Immature natural killer cell (primary cell): ENCODE results near the gene LMAN2. TPM values are rescaled to one million over a fixed set of nuclear protein-coding genes. Genes with fewer than 3 reads are reported as not detected.

Experiments used
- DNase-seq, 3 donors: peaks; one replicate each; pipeline ENCODE4 v3.0.0; 2022; ENCODE audit warnings: mixed read lengths in 1 of 3
- H3K27ac Mint-ChIP-seq, 6 donors: one replicate each; pipeline ENCODE4 v1.8.0; 2020; ENCODE audit warnings: mixed read lengths in 6 of 6, mild to moderate bottlenecking in 5 of 6, inconsistent platforms in 4 of 6, moderate library complexity in 3 of 6
- H3K27me3 Mint-ChIP-seq, 3 donors: one replicate each; pipeline ENCODE4 v1.8.0; 2020 to 2021; ENCODE audit warnings: low read depth in 3 of 3, mild to moderate bottlenecking in 3 of 3, mixed read lengths in 3 of 3, moderate library complexity in 3 of 3, inconsistent platforms in 1 of 3
- H3K36me3 Mint-ChIP-seq, 3 donors: one replicate each; pipeline ENCODE4 v1.8.0; 2020; ENCODE audit warnings: mixed read lengths in 3 of 3, inconsistent platforms in 2 of 3, mild to moderate bottlenecking in 2 of 3
- H3K4me1 Mint-ChIP-seq, 2 donors: one replicate each; pipeline ENCODE4 v1.8.0; 2020; ENCODE audit warnings: inconsistent platforms in 2 of 2, mild to moderate bottlenecking in 2 of 2, mixed read lengths in 2 of 2, moderate library complexity in 1 of 2
- H3K4me3 Mint-ChIP-seq, 5 donors: one replicate each; pipeline ENCODE4 v1.8.0; 2020; ENCODE audit warnings: mild to moderate bottlenecking in 5 of 5, mixed read lengths in 5 of 5, inconsistent platforms in 3 of 5, moderate library complexity in 3 of 5
- H3K9me3 Mint-ChIP-seq, 6 donors: one replicate each; pipeline ENCODE4 v1.8.0; 2020; ENCODE audit warnings: mild to moderate bottlenecking in 6 of 6, mixed read lengths in 6 of 6, inconsistent platforms in 4 of 6, moderate library complexity in 3 of 6
- polyA plus RNA-seq, 3 donors: library from polyadenylated mRNA; unstranded; fragments of 300-500 nt; fragmentation: Illumina TruSeq; gene quantifications; one replicate each; pipeline ENCODE4 v1.2.3, GENCODE V29; 2021

The LMAN2 gene
- polyA plus RNA-seq, 3 donors from 2014 or later, result 316 to 441 (median 409) TPM

DNA sequence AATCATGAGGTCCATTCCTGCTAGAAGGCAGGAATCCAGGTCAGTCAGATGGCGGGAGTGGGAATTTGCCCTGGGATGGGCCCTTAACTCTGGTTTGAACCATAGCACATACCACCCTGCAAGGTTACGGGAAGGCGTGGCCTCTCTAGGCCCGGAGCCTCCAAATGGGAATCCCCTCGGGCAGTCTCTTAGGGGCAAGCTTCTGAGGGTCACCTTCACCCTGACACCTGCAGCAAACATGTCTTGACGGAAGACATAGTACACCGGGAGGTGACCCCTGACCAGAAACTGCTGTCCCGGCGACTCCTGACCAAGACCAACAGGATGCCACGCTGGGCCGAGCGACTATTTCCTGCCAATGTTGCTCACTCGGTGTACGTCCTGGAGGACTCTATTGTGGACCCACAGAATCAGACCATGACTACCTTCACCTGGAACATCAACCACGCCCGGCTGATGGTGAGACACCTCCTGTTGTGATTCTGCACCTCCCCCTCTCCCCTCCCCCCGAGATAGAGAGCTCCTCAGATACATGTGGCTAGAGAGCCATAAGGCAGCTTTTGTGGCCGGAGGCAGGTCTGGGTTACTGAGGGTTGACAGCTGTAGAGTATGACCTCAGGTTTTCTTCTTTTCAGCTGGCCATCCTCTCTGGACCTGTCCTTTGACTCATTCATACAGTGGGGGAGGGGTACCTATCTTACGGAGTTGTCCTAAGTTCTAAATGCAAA, 46.9 kb downstream of the LMAN2 start:
- Mint-ChIP-seq H3K4me3 (peak overlapping the region; percentile 90 to 95 (median 94)), H3K36me3 (peaks cover 5 to 25% (median 19%) of the 10 kb centered on the region in 3 donors), H3K27me3 (peaks cover 16 to 35% (median 33%) of the 10 kb centered on the region in 3 donors), H3K4me1 (peaks cover 80 to 86% of the 10 kb centered on the region in 2 donors), H3K9me3 (no peaks in the 10 kb centered on the region), H3K27ac (peak overlapping the region; percentile 95 to 98 (median 96))
- DNase-seq, result peak in 1 of 3 donors; percentile 22

DNA sequence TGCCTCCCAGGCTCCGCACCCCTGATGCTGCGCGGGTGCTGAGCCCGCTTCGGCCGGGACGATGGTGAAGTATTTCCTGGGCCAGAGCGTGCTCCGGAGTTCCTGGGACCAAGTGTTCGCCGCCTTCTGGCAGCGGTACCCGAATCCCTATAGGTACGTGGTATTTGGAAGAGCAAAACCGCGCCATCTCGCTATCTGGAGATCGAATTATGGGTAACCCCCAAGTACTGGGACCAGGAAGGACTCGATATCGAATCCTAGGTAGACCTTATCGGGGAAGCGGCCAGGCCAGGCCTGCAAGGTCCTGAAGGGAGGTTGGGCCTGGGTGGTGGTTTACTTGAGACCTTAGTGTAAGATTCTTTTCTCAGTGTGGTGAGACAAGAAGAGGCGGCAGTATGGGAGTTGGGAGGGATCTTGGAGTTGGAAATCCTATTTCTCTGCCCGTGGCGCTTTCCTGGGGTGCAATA, 47.5 kb downstream of the LMAN2 start:
- no peak for DNase-seq

DNA sequence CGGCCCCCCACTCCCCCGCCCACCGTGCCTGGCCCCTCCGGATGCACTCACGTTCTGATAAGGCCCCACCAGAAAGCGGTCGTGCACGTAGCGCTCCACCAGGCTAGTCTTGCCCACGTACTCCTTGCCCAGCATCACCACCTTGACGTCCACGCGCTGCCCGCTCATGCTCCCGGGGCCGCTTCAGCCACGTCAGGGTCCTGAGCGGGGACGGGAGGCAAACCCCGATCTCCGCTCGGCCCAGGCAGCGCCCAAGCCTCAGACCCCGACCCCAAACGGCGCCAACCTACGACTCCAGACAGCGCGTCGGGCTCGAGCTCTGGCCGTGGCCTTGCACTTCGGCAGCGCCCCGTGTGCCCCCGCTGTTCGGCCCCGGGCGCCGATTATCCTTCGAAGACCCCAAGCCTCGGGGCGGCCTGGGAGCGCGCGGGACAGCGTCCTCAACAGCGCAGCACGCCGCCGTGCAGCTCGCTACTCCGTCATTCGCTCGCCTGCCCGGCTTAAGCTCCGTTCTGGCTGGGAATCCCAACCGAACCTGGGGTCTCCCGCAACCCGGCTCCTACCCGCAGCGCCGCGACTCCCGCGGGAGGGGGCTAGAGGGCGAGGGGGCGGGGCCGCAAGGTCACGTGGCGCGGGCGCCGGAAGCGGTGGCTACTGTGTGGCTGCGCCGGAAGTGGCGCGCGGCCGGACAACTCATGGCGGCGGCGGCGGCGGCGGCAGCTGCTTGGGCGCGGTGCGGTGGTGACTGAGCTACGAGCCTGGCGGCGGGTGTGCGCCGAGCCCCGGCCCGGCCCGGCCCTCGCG, 48.1 kb downstream of the LMAN2 start, which contains the start of the genes PRELID1 and RAB24:
Gene PRELID1, plus strand, starts transcription at position 679 of the 804 bp plus-strand sequence. CDS start 187 bp downstream, outside the sequence.
Gene RAB24, minus strand, starts transcription at position 599 of the 804 bp plus-strand sequence. Its CDS starts 431 bp downstream, at position 168.
- Mint-ChIP-seq H3K4me3 (peak within 1 kb of the TSS; percentile 90 to 95 (median 94)), H3K36me3 (peaks cover 5 to 25% (median 19%) of the 10 kb centered on the region in 3 donors), H3K27ac (peak within 1 kb of the TSS; percentile 95 to 98 (median 96)), H3K4me1 (peaks cover 81 to 83% of the 10 kb centered on the region in 2 donors), H3K9me3 (no peaks in the 10 kb centered on the region), H3K27me3 (peaks cover 16 to 32% (median 29%) of the 10 kb centered on the region in 3 donors)
- peak; percentile 90 to 91 (median 91) for DNase-seq

More for the DNA sequence above, 47.5 kb downstream of the LMAN2 start:
- H3K9me3 Mint-ChIP-seq, result no peaks in the 10 kb centered on the region
- H3K27me3 Mint-ChIP-seq, result peaks cover 16 to 32% (median 30%) of the 10 kb centered on the region in 3 donors
- H3K36me3 Mint-ChIP-seq, result peaks cover 5 to 25% (median 19%) of the 10 kb centered on the region in 3 donors
- H3K27ac Mint-ChIP-seq, result peak overlapping the region; percentile 95 to 98 (median 96)
- H3K4me3 Mint-ChIP-seq, result peak overlapping the region; percentile 90 to 95 (median 94)
- H3K4me1 Mint-ChIP-seq, result peaks cover 80 to 86% of the 10 kb centered on the region in 2 donors

- peak overlapping the region; percentile 89 to 98 (median 94) for H3K27ac Mint-ChIP-seq
- DNase-seq, result no peak
- peaks cover 5 to 25% (median 19%) of the 10 kb centered on the region in 3 donors for H3K36me3 Mint-ChIP-seq
- H3K4me3 Mint-ChIP-seq, result peak overlapping the region; percentile 90 to 95 (median 94)
- H3K27me3 Mint-ChIP-seq, result peaks cover 16 to 36% (median 29%) of the 10 kb centered on the region in 3 donors
- H3K4me1 Mint-ChIP-seq, result peaks cover 83 to 87% of the 10 kb centered on the region in 2 donors
- no peaks in the 10 kb centered on the region for H3K9me3 Mint-ChIP-seq
Observed at GRCh38 chr5:177302354-177303110, 48.9 kb downstream of the LMAN2 start.

DNA sequence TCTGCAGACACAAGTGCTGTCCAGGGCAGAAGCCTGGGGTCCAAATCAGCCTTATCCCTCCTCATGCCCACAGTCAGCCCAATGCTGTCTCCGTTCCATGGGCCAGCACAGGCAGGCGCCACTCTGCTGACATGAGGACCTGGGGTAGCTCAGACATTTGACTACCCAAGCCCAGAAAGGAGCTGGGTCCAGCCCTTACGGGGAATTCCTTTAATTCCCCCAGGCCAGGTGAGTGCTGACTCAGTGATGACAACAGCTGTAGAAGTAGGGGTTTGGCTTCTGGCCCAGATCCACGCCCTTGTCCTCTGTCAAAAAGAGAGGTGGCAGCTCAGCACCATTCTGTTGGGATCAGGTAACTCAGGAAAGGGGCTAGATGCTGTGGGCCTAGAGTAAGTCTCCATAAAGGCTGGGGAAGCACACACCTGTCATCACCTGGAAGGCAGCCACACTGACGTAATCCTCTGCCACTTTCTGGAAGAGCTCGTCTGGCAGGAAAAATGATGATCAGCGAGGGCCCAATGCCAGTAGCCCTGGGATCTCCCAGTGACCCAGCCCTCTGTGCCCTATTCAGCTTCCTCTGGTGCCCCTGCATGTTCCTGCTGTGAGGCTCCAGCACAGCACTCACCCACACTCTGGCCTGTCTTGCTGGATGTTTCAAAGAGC, 49.8 kb downstream of the LMAN2 start:
- peaks cover 5 to 21% (median 18%) of the 10 kb centered on the region in 3 donors for H3K36me3 Mint-ChIP-seq
- peak overlapping the region; percentile 90 to 95 (median 94) for H3K4me3 Mint-ChIP-seq
- peaks cover 16 to 38% (median 30%) of the 10 kb centered on the region in 3 donors for H3K27me3 Mint-ChIP-seq
- no peaks in the 10 kb centered on the region for H3K9me3 Mint-ChIP-seq
- H3K27ac Mint-ChIP-seq, result peak overlapping the region; percentile 89 to 98 (median 96)
- peaks cover 85 to 91% of the 10 kb centered on the region in 2 donors for H3K4me1 Mint-ChIP-seq
- no peak for DNase-seq

GRCh38 chr5:177300951-177301350, 50.5 kb downstream of the LMAN2 start:
- Mint-ChIP-seq H3K4me1 (peaks cover 85 to 91% of the 10 kb centered on the region in 2 donors), H3K9me3 (no peaks in the 10 kb centered on the region), H3K27ac (peak overlapping the region; percentile 94 to 98 (median 96)), H3K36me3 (peaks cover 7 to 18% (median 14%) of the 10 kb centered on the region in 3 donors), H3K27me3 (peaks cover 16 to 45% (median 34%) of the 10 kb centered on the region in 3 donors), H3K4me3 (peak overlapping the region; percentile 85 to 95 (median 94))
- DNase-seq, result no peak

DNA sequence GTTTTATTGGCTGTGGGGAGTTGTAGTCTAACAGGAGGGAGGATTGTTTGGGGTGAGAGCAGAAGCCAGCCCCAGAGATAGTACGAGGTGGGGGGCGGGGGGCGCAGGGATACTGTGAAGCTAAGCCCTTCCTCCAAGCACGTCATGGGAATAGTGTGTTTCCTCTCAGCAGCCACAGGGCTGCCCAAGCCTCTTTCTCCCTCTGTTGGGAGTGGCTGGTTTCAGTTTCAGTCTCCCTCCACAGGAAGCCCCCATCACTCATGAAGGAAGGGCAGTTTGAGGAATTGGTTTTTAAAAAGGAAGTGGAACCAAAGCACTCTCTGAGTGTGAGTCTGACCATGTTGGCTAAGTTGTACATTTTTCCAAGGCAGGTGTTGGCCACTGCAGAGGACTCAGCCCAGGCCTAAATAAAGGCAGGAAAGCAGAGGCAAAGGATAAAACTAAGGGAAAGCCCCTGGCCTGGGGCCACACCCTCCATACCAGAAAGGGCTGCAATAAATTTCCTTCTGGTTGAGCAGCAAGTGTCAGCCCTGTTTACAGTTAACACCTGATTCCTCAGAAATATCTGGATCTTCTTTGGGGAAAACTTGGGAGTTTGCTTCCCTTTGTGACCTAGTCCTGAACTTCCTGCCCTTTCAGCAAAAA, 51.1 kb downstream of the LMAN2 start:
- Mint-ChIP-seq H3K36me3 (peaks cover 10 to 18% (median 16%) of the 10 kb centered on the region in 3 donors), H3K9me3 (no peaks in the 10 kb centered on the region), H3K4me3 (peak overlapping the region; percentile 85 to 95 (median 94)), H3K27me3 (peaks cover 16 to 48% (median 40%) of the 10 kb centered on the region in 3 donors), H3K27ac (peak overlapping the region; percentile 94 to 98 (median 96)), H3K4me1 (peaks cover 85 to 91% of the 10 kb centered on the region in 2 donors)
- DNase-seq, result peak; percentile 82 to 84 (median 83)

- Mint-ChIP-seq H3K27ac (peak overlapping the region; percentile 92 to 98 (median 96)), H3K4me1 (peaks cover 84 to 88% of the 10 kb centered on the region in 2 donors), H3K27me3 (peaks cover 16 to 47% (median 41%) of the 10 kb centered on the region in 3 donors), H3K36me3 (peaks cover 8 to 16% (median 14%) of the 10 kb centered on the region in 3 donors), H3K4me3 (peak overlapping the region; percentile 23 to 65 (median 54)), H3K9me3 (no peaks in the 10 kb centered on the region)
- no peak for DNase-seq
Observed at GRCh38 chr5:177299697-177300096, 51.8 kb downstream of the LMAN2 start.

DNA sequence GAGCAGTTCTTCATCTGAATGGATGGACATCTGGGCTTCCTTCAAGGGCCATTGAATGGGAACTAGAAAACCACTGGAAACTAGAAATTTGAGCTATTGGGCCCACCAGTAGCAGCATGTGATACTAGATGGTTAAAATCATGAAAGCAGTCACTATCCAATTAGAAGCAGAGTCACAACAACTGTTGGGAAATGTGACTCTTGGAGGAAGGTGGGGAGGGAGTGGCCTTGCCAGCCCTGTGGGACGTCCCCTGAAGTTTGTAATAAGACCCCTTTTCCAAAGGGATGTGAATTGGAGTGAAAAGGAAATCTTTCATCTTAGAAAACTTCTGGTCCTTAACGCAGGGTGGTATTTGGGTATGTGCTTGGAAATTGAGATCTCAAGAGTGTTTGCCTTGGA, 53.5 kb downstream of the LMAN2 start:
- H3K4me1 Mint-ChIP-seq, result peaks cover 75 to 77% of the 10 kb centered on the region in 2 donors
- H3K27me3 Mint-ChIP-seq, result peaks cover 8 to 34% (median 25%) of the 10 kb centered on the region in 3 donors
- no peak overlapping the region for H3K4me3 Mint-ChIP-seq
- no peak for DNase-seq
- H3K36me3 Mint-ChIP-seq, result peaks cover 8 to 18% (median 15%) of the 10 kb centered on the region in 3 donors
- no peaks in the 10 kb centered on the region for H3K9me3 Mint-ChIP-seq
- H3K27ac Mint-ChIP-seq, result peak overlapping the region; percentile 90 to 98 (median 96)

- Mint-ChIP-seq H3K27ac (peak overlapping the region; percentile 82 to 92 (median 90)), H3K4me3 (peak overlapping the region; percentile 25 to 83 (median 72)), H3K4me1 (peaks cover 62 to 64% of the 10 kb centered on the region in 2 donors), H3K27me3 (peaks cover 6 to 25% (median 14%) of the 10 kb centered on the region in 3 donors), H3K9me3 (no peaks in the 10 kb centered on the region), H3K36me3 (peaks cover 21 to 31% (median 23%) of the 10 kb centered on the region in 3 donors)
- peak in 1 of 3 donors; percentile 30 for DNase-seq
Observed at GRCh38 chr5:177296581-177296980, 54.9 kb downstream of the LMAN2 start.

DNA sequence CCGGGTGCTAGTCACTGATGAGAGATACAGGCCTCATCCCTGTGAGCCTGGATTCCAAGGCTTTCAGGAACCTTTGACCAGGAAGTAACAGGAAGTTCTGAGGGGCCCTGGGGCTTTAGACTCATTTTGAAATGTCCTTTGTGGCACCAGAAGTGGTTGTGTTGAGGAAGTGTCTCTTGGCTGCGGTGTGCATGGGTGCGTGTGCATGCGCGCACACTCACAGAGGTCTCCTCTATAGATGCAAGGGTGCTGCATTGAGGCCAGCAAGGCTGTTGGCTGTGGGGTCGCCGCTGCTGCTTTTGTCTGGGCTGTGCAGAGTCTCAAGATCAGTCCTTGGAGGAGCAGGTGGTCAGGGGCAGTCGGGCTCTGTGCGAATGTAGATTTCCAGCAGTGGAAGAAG, 55.5 kb downstream of the LMAN2 start:
- Mint-ChIP-seq H3K9me3 (no peaks in the 10 kb centered on the region), H3K27ac (peak overlapping the region; percentile 82 to 92 (median 90)), H3K27me3 (peaks cover 6 to 25% (median 14%) of the 10 kb centered on the region in 3 donors), H3K4me1 (peaks cover 55 to 57% of the 10 kb centered on the region in 2 donors), H3K4me3 (peak overlapping the region; percentile 25 to 83 (median 72)), H3K36me3 (peaks cover 21 to 32% (median 23%) of the 10 kb centered on the region in 3 donors)
- DNase-seq, result no peak
